NOMO-1 treated with dmso at 0.1 percent for 144 hours (cell line): ENCODE results near the gene AKR1B15.

Experiments used
- DNase-seq: peaks from one replicate; lab custom pipeline; 2025; ENCODE audit not compliant: unreplicated experiment; lab: John Stamatoyannopoulos, UW

The AKR1B15 gene

DNA sequence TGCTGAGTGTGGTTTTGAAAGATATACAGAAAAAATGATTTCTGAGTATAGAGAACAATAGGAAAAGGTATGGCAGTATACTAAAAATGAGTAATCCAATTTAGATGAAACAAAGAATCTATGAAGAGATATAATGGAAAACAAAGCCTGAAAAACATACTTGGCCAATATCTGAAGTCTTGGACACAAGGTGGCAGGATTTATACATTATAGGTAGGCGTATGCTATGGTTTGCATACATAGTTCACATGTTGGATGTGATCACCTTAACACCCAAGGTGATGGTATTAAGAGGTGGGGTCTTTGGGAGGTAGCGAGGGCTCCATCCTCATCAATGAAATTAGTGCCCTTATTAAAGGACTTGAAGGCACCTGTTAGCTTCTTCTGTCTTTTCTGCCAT lies 63.3 kb downstream of the AKR1B15 start:
- no peak for DNase-seq

DNA sequence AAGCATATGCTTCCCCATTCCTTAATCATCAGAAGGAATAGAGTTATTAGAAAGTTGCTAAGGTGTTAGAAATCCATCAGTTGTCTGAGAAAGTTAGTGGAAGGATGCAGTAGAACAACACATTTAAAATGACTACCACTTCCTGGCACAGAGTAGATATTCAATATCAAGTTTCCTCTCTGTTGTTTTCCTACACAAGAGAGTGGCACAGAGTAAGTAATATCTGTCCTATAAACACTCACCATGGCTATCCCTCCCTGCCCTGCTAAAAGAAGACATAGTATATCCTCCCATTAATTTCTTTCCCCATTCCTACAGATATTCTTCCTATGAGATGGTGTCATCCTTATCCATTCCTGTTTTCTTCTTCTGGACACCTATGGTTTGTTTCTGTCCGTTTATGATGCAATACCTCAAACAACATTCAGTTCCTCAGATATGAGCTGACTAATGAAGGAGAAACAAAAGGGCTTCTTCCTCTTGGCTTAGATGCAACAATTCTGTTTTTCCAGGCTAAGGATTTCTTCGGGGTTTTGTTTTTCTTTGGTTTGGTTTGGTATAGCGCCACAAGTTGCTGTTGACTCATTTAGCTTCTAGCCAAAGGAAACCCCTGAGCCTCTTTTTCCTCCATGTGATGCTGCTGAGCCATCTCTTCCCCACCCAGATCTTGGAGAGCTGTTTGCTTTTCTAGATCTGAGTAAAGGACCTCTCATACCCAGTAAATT lies 64.9 kb downstream of the AKR1B15 start:
- DNase-seq, result no peak

DNA sequence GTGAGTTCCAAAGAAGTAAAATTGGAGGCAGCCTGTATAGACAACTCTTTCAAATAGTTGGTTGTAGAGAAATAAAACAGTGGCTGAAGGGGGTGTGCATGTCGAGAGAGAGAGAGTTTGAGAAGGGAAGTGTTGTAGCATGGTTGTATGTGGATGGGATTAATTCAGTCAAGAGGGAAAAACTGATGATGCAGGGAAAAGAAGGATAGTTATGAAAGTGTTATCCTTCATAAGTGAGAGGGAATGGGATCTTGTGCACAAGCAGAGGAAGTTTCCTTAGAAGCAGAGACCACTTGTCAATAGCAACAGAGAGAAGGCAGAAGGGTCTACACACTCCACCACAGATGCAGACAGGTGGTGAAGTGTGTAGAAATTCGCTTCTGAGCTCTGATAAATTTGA lies 67.7 kb downstream of the AKR1B15 start:
- DNase-seq, result no peak

DNA sequence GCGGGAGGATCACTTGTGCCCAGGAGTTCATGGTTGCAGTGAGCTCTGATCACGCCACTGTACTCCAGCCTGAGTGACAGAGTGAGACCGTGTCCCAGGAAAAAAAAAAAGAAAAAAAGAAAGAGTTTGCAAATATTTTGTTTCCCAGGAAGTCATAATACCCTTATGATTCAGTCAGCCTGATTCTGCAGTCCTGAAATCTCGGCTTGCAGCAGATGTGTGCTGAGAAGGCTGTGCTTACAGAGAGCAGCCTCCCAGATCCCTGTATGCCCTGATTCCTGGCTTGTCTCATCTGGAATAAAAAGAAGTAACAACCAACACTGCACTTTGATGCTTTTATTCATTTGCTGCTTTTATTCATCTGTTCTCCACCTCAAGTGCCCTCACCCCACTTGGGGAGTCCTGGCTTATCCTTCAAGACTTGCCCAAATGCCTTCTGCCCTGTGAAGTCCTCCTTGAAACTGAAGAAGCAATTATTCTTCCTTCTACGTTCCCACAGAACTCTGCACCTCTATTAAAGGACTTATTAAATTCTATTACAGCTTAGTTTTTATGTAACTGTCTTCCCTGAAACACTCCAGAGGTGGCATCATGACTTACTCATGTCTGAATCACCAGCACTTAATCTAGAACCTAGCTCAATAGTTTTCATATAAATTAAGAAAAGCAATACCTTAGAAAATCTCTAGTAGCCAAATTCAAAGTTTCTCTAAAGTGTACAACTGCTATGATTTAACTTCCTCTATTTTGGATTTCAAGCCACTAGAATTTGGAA lies 70.0 kb downstream of the AKR1B15 start:
- DNase-seq, result no peak

DNA sequence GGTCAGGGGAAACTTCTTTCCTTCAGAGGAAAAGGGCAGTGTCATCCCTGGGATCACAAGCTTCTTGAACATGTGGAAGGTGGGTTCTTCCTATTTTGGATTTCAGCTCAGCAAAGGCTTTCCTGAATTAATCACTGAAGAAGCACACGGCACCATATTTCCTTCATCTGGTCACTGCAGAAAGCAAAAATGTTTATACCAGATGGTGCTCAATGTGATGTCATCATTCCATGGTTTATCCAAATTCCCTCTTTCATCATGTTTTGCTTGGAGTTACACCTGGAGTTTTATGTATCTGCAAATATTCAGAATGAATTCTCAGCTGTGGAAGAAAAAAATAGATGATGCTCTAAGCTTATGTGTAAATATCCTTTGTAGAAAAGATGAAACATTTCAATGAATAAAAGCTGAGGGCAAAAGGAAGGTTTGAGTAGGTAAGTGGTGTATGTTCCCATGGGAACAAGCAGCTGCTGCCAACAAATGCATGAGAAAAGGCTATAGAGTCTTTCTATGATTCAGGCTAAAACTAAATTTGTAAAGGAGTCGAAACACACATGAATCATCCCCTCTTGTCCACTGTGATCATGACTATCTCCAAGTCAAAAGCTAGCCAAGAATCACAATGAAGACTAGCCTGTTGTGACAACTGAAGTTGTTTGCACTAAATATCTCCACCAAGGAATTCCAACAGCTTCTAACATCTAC lies 70.9 kb downstream of the AKR1B15 start:
- DNase-seq, result no peak

DNA sequence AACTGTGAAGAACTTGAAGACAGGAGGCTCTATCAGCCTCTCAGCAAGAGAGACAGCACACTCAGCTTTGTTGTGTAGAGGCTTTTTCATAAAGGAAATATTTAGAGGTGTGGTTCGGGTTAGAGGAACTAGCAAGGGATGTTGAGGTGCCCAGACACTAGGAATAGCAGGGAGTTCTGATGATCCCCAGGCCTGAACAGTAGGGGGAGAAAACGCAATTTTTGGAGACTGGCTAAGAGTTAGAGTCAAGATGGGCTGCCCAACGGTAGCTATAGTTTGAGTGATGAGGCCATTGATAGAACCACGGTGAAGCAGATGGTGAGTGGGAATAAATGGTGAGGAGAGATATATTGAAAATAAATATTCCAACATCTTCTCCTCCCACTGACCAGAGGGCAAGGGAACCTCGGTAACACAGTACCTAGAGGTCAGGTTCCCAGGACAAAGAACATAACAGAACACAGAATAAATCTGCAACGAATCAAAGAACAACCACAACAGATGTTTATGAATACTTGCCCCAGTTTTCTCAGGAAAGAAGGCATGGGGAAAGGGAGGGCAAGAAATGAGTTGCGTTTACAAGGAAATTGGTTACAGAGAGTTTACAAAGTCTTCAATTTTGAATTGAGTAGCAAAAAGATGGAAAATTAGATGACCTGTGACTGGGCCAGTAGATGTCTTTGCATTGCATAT lies 73.5 kb downstream of the AKR1B15 start:
- no peak for DNase-seq

DNA sequence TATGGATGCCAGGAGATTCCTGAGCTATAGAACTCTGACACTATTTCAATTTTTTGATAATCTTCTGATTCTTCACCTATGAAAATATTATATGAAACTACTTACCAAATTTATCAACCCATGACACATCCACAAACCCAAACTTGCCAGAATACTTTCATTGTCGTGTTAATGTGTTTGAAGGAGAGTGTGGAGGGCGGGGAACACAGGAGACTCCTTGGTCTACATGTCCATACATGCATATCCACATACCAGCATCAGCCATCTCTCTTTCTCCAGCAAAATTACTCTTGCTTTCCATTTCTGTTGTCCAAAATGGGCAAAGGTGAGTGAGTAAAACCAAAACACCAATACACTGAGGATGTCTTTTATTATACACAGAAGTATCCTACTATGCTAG lies 74.3 kb downstream of the AKR1B15 start:
- DNase-seq, result no peak

DNA sequence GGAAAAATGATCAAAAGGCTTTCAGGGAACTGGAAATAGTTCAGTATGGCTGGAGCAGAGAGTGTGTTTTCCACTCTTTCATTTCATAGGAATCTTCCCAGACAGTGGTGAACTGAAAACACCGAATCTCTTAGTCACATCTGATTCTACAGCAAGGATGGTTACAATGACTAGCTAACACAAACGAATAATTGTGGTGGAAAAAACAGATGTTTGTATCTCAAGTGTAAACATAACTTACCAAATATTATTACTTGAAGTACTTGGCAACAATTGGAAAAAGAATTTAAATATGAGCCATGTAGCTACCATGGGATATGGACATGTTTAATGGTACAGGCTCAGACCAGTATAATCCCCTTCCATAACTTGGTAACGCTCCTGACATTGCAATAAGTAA lies 76.6 kb downstream of the AKR1B15 start:
- no peak for DNase-seq

DNA sequence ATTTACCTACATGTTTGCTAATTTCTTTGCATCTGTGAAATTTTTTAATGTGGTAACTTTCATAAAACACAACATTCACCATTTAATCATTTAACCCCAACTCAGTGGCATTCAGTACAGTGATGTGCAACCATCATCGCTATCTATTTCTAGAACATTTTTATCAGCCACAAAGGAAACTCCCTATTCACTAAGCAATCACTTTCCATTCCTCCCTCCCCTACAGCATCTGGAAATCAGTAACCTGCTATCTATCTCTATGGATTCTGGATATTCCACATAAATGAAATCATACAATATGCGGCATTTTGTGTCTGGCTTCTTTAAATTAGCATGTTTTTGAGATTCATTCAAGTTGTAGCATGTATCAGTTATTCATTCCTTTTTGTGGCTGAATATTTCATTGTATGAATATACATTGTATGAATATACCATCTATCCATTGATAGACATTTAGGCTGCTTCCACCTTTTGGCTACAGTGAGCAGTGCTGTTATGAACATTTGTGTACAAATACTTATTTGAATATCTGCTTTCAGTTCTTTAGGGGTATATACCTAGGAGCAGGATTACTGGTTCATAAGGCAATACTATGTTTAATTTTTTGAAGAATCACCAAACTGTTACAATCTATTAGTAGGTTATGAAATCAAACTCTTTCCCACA lies 78.3 kb downstream of the AKR1B15 start:
- no peak for DNase-seq

DNA sequence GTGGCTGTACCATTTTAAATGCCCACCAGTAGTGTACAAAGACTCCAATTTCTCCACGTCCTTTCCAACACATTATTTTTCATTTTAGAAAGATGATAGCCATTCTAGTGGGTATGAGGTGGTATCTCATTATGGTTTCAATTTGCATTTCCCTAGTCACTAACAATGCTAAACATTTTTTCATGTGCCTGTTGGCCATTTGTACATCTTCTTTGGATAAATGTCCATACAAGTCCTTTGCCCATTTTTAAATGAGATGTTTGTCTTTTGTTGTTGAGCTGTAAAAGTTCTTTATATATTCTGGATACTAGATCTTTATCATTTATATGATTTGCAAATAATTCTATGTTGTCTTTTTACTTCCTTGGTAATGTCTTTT lies 78.9 kb downstream of the AKR1B15 start:
- DNase-seq, result no peak

DNA sequence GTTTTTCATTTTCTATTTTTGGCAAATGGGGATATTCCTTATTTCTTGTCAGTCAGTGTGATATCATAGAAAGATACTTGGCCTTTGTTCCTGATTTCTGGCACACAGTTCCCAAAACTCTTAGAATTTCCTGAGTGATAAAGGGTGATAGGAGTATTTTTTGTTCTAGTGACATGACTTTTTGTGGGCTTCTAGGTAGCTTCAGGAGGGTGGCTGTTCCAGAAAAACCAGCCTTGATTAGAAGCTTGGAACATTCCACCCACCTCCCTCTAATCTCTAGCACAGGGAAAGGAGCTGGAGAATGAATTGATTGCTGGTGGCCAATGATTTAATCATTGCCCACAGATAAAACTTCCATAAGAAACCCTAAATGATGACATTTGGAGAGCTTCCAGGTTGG lies 80.5 kb downstream of the AKR1B15 start:
- no peak for DNase-seq
